ENCODE measurements around the gene ZNF200. TPM values are rescaled to one million over a fixed set of nuclear protein-coding genes. Genes with fewer than 3 reads are reported as not detected.

Gene ZNF200
- total RNA-seq, 1 experiment from 2014 or later: 13.2 TPM

GRCh38 chr16:3186946-3187690, 47.8 kb downstream of the ZNF200 start:
- no TSS peak for BruUV-seq (replicated peaks)
- Histone ChIP-seq H3K27me3 (ENCODE audit: insufficient read depth, low read depth) (no peaks in the 10 kb centered on the region), H3K79me2 (ENCODE audit: low read depth) (no peaks in the 10 kb centered on the region), H3K9me2 (ENCODE audit: insufficient read depth) (no peaks in the 10 kb centered on the region), H3K4me1 (replicated peaks; ENCODE audit: insufficient read depth) (0 out of 2 replicates have a peak, but pooled peaks cover 5% of the 10 kb centered on the region), H3K36me3 (ENCODE audit: low read depth) (no peaks in the 10 kb centered on the region), H3K4me3 (peak overlapping the region; percentile 94; the same call in 1 of the 2 replicates), H3K4me2 (peak overlapping the region; percentile 95), H4K20me1 (ENCODE audit: insufficient read depth) (no peaks in the 10 kb centered on the region), H3F3A (ENCODE audit: insufficient read depth, low read depth) (peaks cover 49% of the 10 kb centered on the region), H3K9me3 (ENCODE audit: insufficient read depth, low read depth) (no peaks in the 10 kb centered on the region), H2AFZ (no peak overlapping the region), H3K27ac (peak overlapping the region; percentile 2; the same call in 1 of the 2 replicates)
- ChIA-PET POLR2A (ENCODE audit: unreplicated experiment) (interaction anchor here (0.6 to 1.1 kb wide), 2 partner anchors 37 to 1289 kb away, joined by 8 to 31 read pairs; no protein-coding TSS in a partner anchor), CTCF (no interaction called here)
- intact Hi-C loops (cut with micrococcal nuclease; ENCODE audit: unreplicated experiment): loop anchor here (5.0 to 10.0 kb wide), 3 partner anchors 75 to 318 kb away; partner anchors contain the start of gene CLUAP1
- no peak for DNase-seq
- no peak for TF ChIP-seq EZH2 (IDR thresholded peaks at IDR 0.05; ENCODE audit: low read depth)
- TF ChIP-seq CTCF (conservative IDR thresholded peaks at IDR 0.05): no peak

- H3K79me2 ChIP-seq (ENCODE audit: low read depth): no peaks in the 10 kb centered on the region
- H3K4me1 ChIP-seq (replicated peaks; ENCODE audit: insufficient read depth): 0 out of 2 replicates have a peak, but pooled peaks cover 5% of the 10 kb centered on the region
- intact Hi-C loops (cut with micrococcal nuclease; ENCODE audit: unreplicated experiment): loop anchor here (10.0 kb wide), 1 partner anchor 321 kb away; the partner anchor contains the start of gene CLUAP1
- ChIA-PET POLR2A (ENCODE audit: unreplicated experiment) (interaction anchor here (0.5 to 0.6 kb wide), 2 partner anchors 346 to 1619 kb away, joined by 4 to 5 read pairs; no protein-coding TSS in a partner anchor), CTCF (interaction anchor here (0.6 kb wide), 1 partner anchor 159 kb away, joined by 15 read pairs; no protein-coding TSS in a partner anchor)
- H3K27me3 ChIP-seq (ENCODE audit: insufficient read depth, low read depth): no peaks in the 10 kb centered on the region
- peak overlapping the region; percentile 95 for H2AFZ ChIP-seq
- H3K4me3 ChIP-seq: peak overlapping the region; percentile 71
- peak; percentile 12; the same call in 1 of the 2 replicates for TF ChIP-seq CTCF (conservative IDR thresholded peaks at IDR 0.05)
- no peak for TF ChIP-seq EZH2 (IDR thresholded peaks at IDR 0.05; ENCODE audit: low read depth)
- H4K20me1 ChIP-seq (ENCODE audit: insufficient read depth): no peaks in the 10 kb centered on the region
- H3F3A ChIP-seq (ENCODE audit: insufficient read depth, low read depth): peaks cover 42% of the 10 kb centered on the region
- peak overlapping the region; percentile 76 for H3K4me2 ChIP-seq
- H3K9me3 ChIP-seq (ENCODE audit: insufficient read depth, low read depth): no peaks in the 10 kb centered on the region
- no peak overlapping the region for H3K27ac ChIP-seq
- no peaks in the 10 kb centered on the region for H3K36me3 ChIP-seq (ENCODE audit: low read depth)
- no peak for DNase-seq
- H3K9me2 ChIP-seq (ENCODE audit: insufficient read depth): no peaks in the 10 kb centered on the region
- no TSS peak for BruUV-seq (replicated peaks)
These were observed 51.4 kb downstream of the ZNF200 start for GRCh38 chr16:3183445-3184139.
